ENCODE measurements around the gene PI4KB. TPM values are rescaled to one million over a fixed set of nuclear protein-coding genes. Genes with fewer than 3 reads are reported as not detected.

Gene PI4KB
- polyA plus RNA-seq, 1 donor (not counting 4 experiments of a cell fraction or from before 2014, with no cell fraction given), result 40.9 TPM

GRCh38 chr1:151292207-151293030 lies 34.8 kb downstream of the PI4KB start:
- no peak overlapping the region for H3K4me2 ChIP-seq (ENCODE audit: control insufficient read depth, extremely low read depth, insufficient read depth, low read depth, low read length)
- peaks cover 5% of the 10 kb centered on the region for H3K79me2 ChIP-seq (ENCODE audit: control insufficient read depth, insufficient read depth, low read length)
- dilution Hi-C loops (cut with MboI; ENCODE audit: extremely low pct_ligation_motif_present, low sequenced_read_pairs), result no loop called here
- H3K27me3 ChIP-seq (ENCODE audit: control insufficient read depth, extremely low read depth, insufficient read depth, low read length), result no peaks in the 10 kb centered on the region
- H3K4me3 ChIP-seq (ENCODE audit: control insufficient read depth in 2 of 3, extremely low read depth in 1 of 3, insufficient read depth in 2 of 3, low read depth in 1 of 3, low read length in 3 of 3), result no peak overlapping the region
- H3K4me1 ChIP-seq (ENCODE audit: control insufficient read depth, extremely low read depth, insufficient read depth, low read length), result no peaks in the 10 kb centered on the region
- no peak for FAIRE-seq
- H4K20me1 ChIP-seq (ENCODE audit: control insufficient read depth, extremely low read depth, insufficient read depth, low read length), result no peaks in the 10 kb centered on the region
- no peak for TF ChIP-seq CTCF (optimal IDR thresholded peaks at IDR 0.05 in 1 of 3, IDR thresholded peaks at IDR 0.05 in 1 of 3, conservative IDR thresholded peaks at IDR 0.05 in 1 of 3; ENCODE audit: extremely low read depth in 1 of 3, insufficient read depth in 2 of 3, low read length in 3 of 3)
- no peak for TF ChIP-seq EZH2 (IDR thresholded peaks at IDR 0.05; ENCODE audit: low read length)
- H3K9me3 ChIP-seq (ENCODE audit: control insufficient read depth, low read depth, low read length), result no peaks in the 10 kb centered on the region
- H2AFZ ChIP-seq (ENCODE audit: control insufficient read depth, low read length), result no peak overlapping the region
- DNase-seq (ENCODE audit: low read depth, low spot score), result no peak
- no peak overlapping the region for H3K27ac ChIP-seq (ENCODE audit: control insufficient read depth, insufficient read depth, low read length)
- no peaks in the 10 kb centered on the region for H3K9me1 ChIP-seq (ENCODE audit: control insufficient read depth, extremely low read depth, insufficient read depth, low read length)
- peaks cover 27 to 41% of the 10 kb centered on the region in 2 experiments for H3K36me3 ChIP-seq (ENCODE audit: control insufficient read depth in 2 of 2, extremely low read depth in 1 of 2, insufficient read depth in 2 of 2, low read length in 2 of 2)
- H3K9ac ChIP-seq (ENCODE audit: control insufficient read depth, extremely low read depth, insufficient read depth, low read length), result no peak overlapping the region

- FAIRE-seq, result no peak
- Histone ChIP-seq H3K9ac (ENCODE audit: control insufficient read depth, extremely low read depth, insufficient read depth, low read length) (no peak overlapping the region), H3K9me3 (ENCODE audit: control insufficient read depth, low read depth, low read length) (no peaks in the 10 kb centered on the region), H3K79me2 (ENCODE audit: control insufficient read depth, insufficient read depth, low read length) (peaks cover 8% of the 10 kb centered on the region), H3K4me1 (ENCODE audit: control insufficient read depth, extremely low read depth, insufficient read depth, low read length) (no peaks in the 10 kb centered on the region), H3K9me1 (ENCODE audit: control insufficient read depth, extremely low read depth, insufficient read depth, low read length) (no peaks in the 10 kb centered on the region), H4K20me1 (ENCODE audit: control insufficient read depth, extremely low read depth, insufficient read depth, low read length) (no peaks in the 10 kb centered on the region), H3K27me3 (ENCODE audit: control insufficient read depth, extremely low read depth, insufficient read depth, low read length) (no peaks in the 10 kb centered on the region), H2AFZ (ENCODE audit: control insufficient read depth, low read length) (no peak overlapping the region), H3K27ac (ENCODE audit: control insufficient read depth, insufficient read depth, low read length) (no peak overlapping the region), H3K4me3 (ENCODE audit: control insufficient read depth in 2 of 3, extremely low read depth in 1 of 3, insufficient read depth in 2 of 3, low read depth in 1 of 3, low read length in 3 of 3) (no peak overlapping the region), H3K4me2 (ENCODE audit: control insufficient read depth, extremely low read depth, insufficient read depth, low read depth, low read length) (no peak overlapping the region), H3K36me3 (ENCODE audit: control insufficient read depth in 2 of 2, extremely low read depth in 1 of 2, insufficient read depth in 2 of 2, low read length in 2 of 2) (peaks cover 27 to 54% of the 10 kb centered on the region in 2 experiments)
- dilution Hi-C loops (cut with MboI; ENCODE audit: extremely low pct_ligation_motif_present, low sequenced_read_pairs), result no loop called here
- DNase-seq (ENCODE audit: low read depth, low spot score), result no peak
- TF ChIP-seq EZH2 (IDR thresholded peaks at IDR 0.05; ENCODE audit: low read length), result no peak
- TF ChIP-seq CTCF (optimal IDR thresholded peaks at IDR 0.05 in 1 of 3, IDR thresholded peaks at IDR 0.05 in 1 of 3, conservative IDR thresholded peaks at IDR 0.05 in 1 of 3; ENCODE audit: extremely low read depth in 1 of 3, insufficient read depth in 2 of 3, low read length in 3 of 3), result no peak
Measured at GRCh38 chr1:151290709-151291303, 36.4 kb downstream of the PI4KB start.

Measured in keratinocyte (primary cell).